Coronary artery (tissue), 2 donors: ENCODE measurements around the gene CASP7.

Source experiments
- DNase-seq: peaks from one replicate; pipeline ENCODE4 v3.0.0-alpha.2; 2017; ENCODE audit warnings: low spot score
- H3K27ac ChIP-seq, 2 donors: fragments of 200-600 bp; sonication (generic); one replicate each; pipeline ENCODE4 v1.5.1; 2016 to 2019
- H3K4me3 ChIP-seq: fragments of 200-600 bp; sonication (generic); 2 replicates; pipeline ENCODE4 v1.5.1; 2016; ENCODE audit warnings: mild to moderate bottlenecking, moderate library complexity
- CTCF ChIP-seq: fragments of 200-600 bp; sonication (generic); IDR thresholded peaks from one replicate; pipeline ENCODE4 v1.5.1; 2019; ENCODE audit warnings: antibody characterized with exemption

CASP7 gene

GRCh38 chr10:113720386-113720785, 40.7 kb downstream of the CASP7 start:
- TF ChIP-seq CTCF, result no peak
- DNase-seq, result no peak
- no peak overlapping the region for H3K4me3 ChIP-seq
- no peak overlapping the region for H3K27ac ChIP-seq

GRCh38 chr10:113732160-113732881, 52.6 kb downstream of the CASP7 start:
- DNase-seq, result no peak
- Histone ChIP-seq H3K4me3 (no peak overlapping the region), H3K27ac (no peak overlapping the region)
- TF ChIP-seq CTCF, result no peak

- no peak for DNase-seq
- no peak for TF ChIP-seq CTCF
- Histone ChIP-seq H3K27ac (no peak overlapping the region), H3K4me3 (no peak overlapping the region)
Observed at GRCh38 chr10:113732966-113733365, 53.3 kb downstream of the CASP7 start.

GRCh38 chr10:113733635-113734034, 53.9 kb downstream of the CASP7 start:
- TF ChIP-seq CTCF, result no peak
- no peak overlapping the region for H3K27ac ChIP-seq
- no peak for DNase-seq
- no peak overlapping the region for H3K4me3 ChIP-seq

GRCh38 chr10:113735913-113736312, 56.2 kb downstream of the CASP7 start:
- no peak for TF ChIP-seq CTCF
- no peak overlapping the region for H3K4me3 ChIP-seq
- no peak for DNase-seq
- H3K27ac ChIP-seq, result no peak overlapping the region

- no peak for DNase-seq
- Histone ChIP-seq H3K27ac (no peak overlapping the region), H3K4me3 (no peak overlapping the region)
- TF ChIP-seq CTCF, result no peak
Observed at GRCh38 chr10:113736576-113736975, 56.9 kb downstream of the CASP7 start.

- Histone ChIP-seq H3K4me3 (no peak overlapping the region), H3K27ac (no peak overlapping the region)
- DNase-seq, result no peak
- no peak for TF ChIP-seq CTCF
Observed at GRCh38 chr10:113739031-113739430, 59.3 kb downstream of the CASP7 start.
